WTC11 (cell line): ENCODE data around the gene SSH2. TPM values are rescaled to one million over a fixed set of nuclear protein-coding genes. Genes with fewer than 3 reads are reported as not detected.

Experiments used
- ATAC-seq: fragments of 200-7000 bp; cut with Tn5 transposase; 2 replicates; pipeline ENCODE4 v1.10.0; 2021; ENCODE audit warnings: mild to moderate bottlenecking, moderate library complexity
- CTCF ChIA-PET: fragments of 300-600 bp; sonication (Branson Sonifier 250); formaldehyde crosslinking; loops from one replicate; lab custom pipeline; 2021; ENCODE audit warnings: antibody characterized with exemption; lab: Charles Lee
- POLR2A ChIA-PET: fragments of 350-600 bp; sonication (Branson Sonifier 250); formaldehyde crosslinking; loops from one replicate; lab custom pipeline; 2021; ENCODE audit warnings: antibody characterized with exemption; lab: Charles Lee
- DNase-seq: peaks from one replicate; pipeline ENCODE4 v3.0.0; 2021; ENCODE audit warnings: low spot score
- H3K27ac Mint-ChIP-seq: 2 replicates; pipeline ENCODE4 v1.8.0; 2021; ENCODE audit warnings: mixed read lengths
- H3K27me3 Mint-ChIP-seq: 2 replicates; pipeline ENCODE4 v1.8.0; 2021; ENCODE audit warnings: low read depth, mild to moderate bottlenecking, moderate library complexity, mixed read lengths
- H3K36me3 Mint-ChIP-seq: 2 replicates; pipeline ENCODE4 v1.8.0; 2021; ENCODE audit warnings: mixed read lengths
- H3K4me1 Mint-ChIP-seq: 2 replicates; pipeline ENCODE4 v1.8.0; 2022; ENCODE audit warnings: mixed read lengths
- H3K4me3 Mint-ChIP-seq: 2 replicates; pipeline ENCODE4 v1.8.0; 2021; ENCODE audit warnings: mild to moderate bottlenecking, moderate library complexity, mixed read lengths
- H3K9me3 Mint-ChIP-seq: 2 replicates; pipeline ENCODE4 v1.8.0; 2021; ENCODE audit warnings: mixed read lengths
- ATF1 ChIP-seq: sonication (generic); formaldehyde crosslinking; IDR thresholded peaks from 2 replicates; pipeline ENCODE4 v1.8.1; 2023; ENCODE audit warnings: mild to moderate bottlenecking, moderate library complexity, missing genetic modification reagents
- ATF3 ChIP-seq: sonication (generic); formaldehyde crosslinking; conservative IDR thresholded peaks from 2 replicates; pipeline ENCODE4 v1.8.1; 2022; ENCODE audit warnings: mild to moderate bottlenecking, missing genetic modification reagents
- E2F4 ChIP-seq: sonication (generic); formaldehyde crosslinking; IDR thresholded peaks from 2 replicates; pipeline ENCODE4 v1.8.1; 2022; ENCODE audit warnings: low read depth, mild to moderate bottlenecking, moderate library complexity, missing genetic modification reagents, borderline replicate concordance
- EMX1 ChIP-seq: fragments of 250-450 bp; sonication (Bioruptor Pico); IDR thresholded peaks from 2 replicates; pipeline ENCODE4 v1.8.0; 2021; ENCODE audit warnings: mild to moderate bottlenecking
- FOXP1 ChIP-seq: sonication (generic); formaldehyde crosslinking; IDR thresholded peaks from 2 replicates; pipeline ENCODE4 v1.8.0; 2022; ENCODE audit warnings: missing genetic modification reagents, mild to moderate bottlenecking, moderate library complexity, borderline replicate concordance
- GTF2I ChIP-seq: fragments of 250-450 bp; sonication (Bioruptor Pico); conservative IDR thresholded peaks from 2 replicates; pipeline ENCODE4 v1.4.0; 2021; ENCODE audit warnings: mild to moderate bottlenecking
- HMGA2 ChIP-seq: fragments of 250-450 bp; sonication (Bioruptor Pico); IDR thresholded peaks from 2 replicates; pipeline ENCODE4 v1.4.0; 2021; ENCODE audit warnings: mild to moderate bottlenecking, moderate library complexity
- NFATC4 ChIP-seq: fragments of 250-450 bp; sonication (Bioruptor Pico); IDR thresholded peaks from 2 replicates; pipeline ENCODE4 v1.9.0; 2021; ENCODE audit warnings: mild to moderate bottlenecking
- RORB ChIP-seq: fragments of 250-450 bp; sonication (Bioruptor Pico); IDR thresholded peaks from 2 replicates; pipeline ENCODE4 v1.9.0; 2021; ENCODE audit warnings: mild to moderate bottlenecking
- SMAD3 ChIP-seq: sonication (generic); formaldehyde crosslinking; IDR thresholded peaks from 2 replicates; pipeline ENCODE4 v1.8.0; 2022; ENCODE audit warnings: missing genetic modification reagents, mild to moderate bottlenecking, borderline replicate concordance
- SMAD4 ChIP-seq: sonication (generic); formaldehyde crosslinking; IDR thresholded peaks from 2 replicates; pipeline ENCODE4 v1.8.0; 2022; ENCODE audit warnings: mild to moderate bottlenecking, missing genetic modification reagents
- SOX15 ChIP-seq: fragments of 250-450 bp; sonication (Bioruptor Pico); IDR thresholded peaks from 2 replicates; pipeline ENCODE4 v1.9.0; 2021; ENCODE audit warnings: mild to moderate bottlenecking
- TEAD1 ChIP-seq: sonication (generic); formaldehyde crosslinking; IDR thresholded peaks from 2 replicates; pipeline ENCODE4 v1.8.0; 2022; ENCODE audit warnings: mild to moderate bottlenecking, missing genetic modification reagents
- ZNF121 ChIP-seq: sonication (generic); formaldehyde crosslinking; IDR thresholded peaks from 2 replicates; pipeline ENCODE4 v1.8.0; 2023; ENCODE audit warnings: missing genetic modification reagents
- ZNF219 ChIP-seq: sonication (generic); formaldehyde crosslinking; IDR thresholded peaks from 2 replicates; pipeline ENCODE4 v1.8.0; 2023; ENCODE audit warnings: missing genetic modification reagents, mild to moderate bottlenecking, borderline replicate concordance
- total RNA-seq: library from RNA; stranded (reverse); gene quantifications from 3 replicates; pipeline ENCODE4 v1.2.3, GENCODE V29; 2021
- TF ChIP-seq, protein P1 (sequence below): fragments of 200-600 bp; IDR thresholded peaks from 2 replicates; pipeline ENCODE4 v1.8.0; 2022; ENCODE audit warnings: antibody characterized with exemption
- TF ChIP-seq, protein P2 (sequence below): sonication (generic); formaldehyde crosslinking; IDR thresholded peaks from 2 replicates; pipeline ENCODE4 v1.8.1; 2022; ENCODE audit warnings: mild to moderate bottlenecking, missing genetic modification reagents, moderate library complexity, borderline replicate concordance
- TF ChIP-seq, protein P3 (sequence below): sonication (generic); formaldehyde crosslinking; IDR thresholded peaks from 2 replicates; pipeline ENCODE4 v1.8.1; 2023; ENCODE audit warnings: mild to moderate bottlenecking, missing genetic modification reagents, moderate library complexity
- TF ChIP-seq, protein P4 (sequence below): sonication (generic); formaldehyde crosslinking; IDR thresholded peaks from 2 replicates; pipeline ENCODE4 v1.8.0; 2022; ENCODE audit warnings: mild to moderate bottlenecking, missing genetic modification reagents
- TF ChIP-seq, protein P5 (sequence below): sonication (generic); formaldehyde crosslinking; conservative IDR thresholded peaks from 2 replicates; pipeline ENCODE4 v1.8.1; 2023; ENCODE audit warnings: mild to moderate bottlenecking, low read depth, missing genetic modification reagents, moderate library complexity
- TF ChIP-seq, protein P6 (sequence below): sonication (generic); formaldehyde crosslinking; IDR thresholded peaks from 2 replicates; pipeline ENCODE4 v1.8.1; 2023; ENCODE audit warnings: mild to moderate bottlenecking, missing genetic modification reagents

The SSH2 gene
- total RNA-seq, 1 experiment from 2014 or later: 14.3 TPM

DNA sequence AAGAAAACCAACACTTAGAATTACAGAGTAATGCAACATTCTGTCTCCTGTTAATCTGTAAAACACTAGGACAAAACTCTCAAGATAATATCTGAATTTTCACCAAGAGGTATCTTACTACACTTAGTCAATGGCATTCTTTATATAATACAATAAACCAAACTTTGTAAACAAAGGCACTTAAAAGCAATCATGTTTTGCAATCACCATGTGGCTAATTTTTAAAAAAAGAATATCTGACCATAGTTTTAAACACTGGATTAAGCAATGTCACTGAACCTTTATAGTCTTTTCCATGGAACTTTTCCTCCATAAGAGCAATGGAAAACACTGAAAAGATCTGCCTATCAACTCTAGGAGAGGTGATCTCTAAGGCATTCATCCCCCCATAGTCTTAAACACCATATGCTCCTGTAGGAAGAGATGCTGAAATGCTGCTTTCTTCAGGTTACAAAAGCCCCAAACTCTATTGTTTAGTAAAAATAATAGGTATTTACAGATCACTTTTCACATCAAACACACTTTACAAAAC, 163.2 kb downstream of the SSH2 start:
- Mint-ChIP-seq H3K27ac (no peak overlapping the region), H3K27me3 (no peaks in the 10 kb centered on the region), H3K4me3 (no peak overlapping the region), H3K36me3 (no peaks in the 10 kb centered on the region), H3K9me3 (no peaks in the 10 kb centered on the region), H3K4me1 (peaks cover 11% of the 10 kb centered on the region)
- ChIA-PET CTCF (no interaction called here), POLR2A (no interaction called here)
- TF ChIP-seq ATF1 (no peak), NFATC4 (CRISPR knock-in tag) (no peak), GTF2I (CRISPR knock-in tag) (no peak), RORB (CRISPR knock-in tag) (no peak), HMGA2 (CRISPR knock-in tag) (no peak), EMX1 (CRISPR knock-in tag) (no peak)
- TF ChIP-seq, protein P1, sequence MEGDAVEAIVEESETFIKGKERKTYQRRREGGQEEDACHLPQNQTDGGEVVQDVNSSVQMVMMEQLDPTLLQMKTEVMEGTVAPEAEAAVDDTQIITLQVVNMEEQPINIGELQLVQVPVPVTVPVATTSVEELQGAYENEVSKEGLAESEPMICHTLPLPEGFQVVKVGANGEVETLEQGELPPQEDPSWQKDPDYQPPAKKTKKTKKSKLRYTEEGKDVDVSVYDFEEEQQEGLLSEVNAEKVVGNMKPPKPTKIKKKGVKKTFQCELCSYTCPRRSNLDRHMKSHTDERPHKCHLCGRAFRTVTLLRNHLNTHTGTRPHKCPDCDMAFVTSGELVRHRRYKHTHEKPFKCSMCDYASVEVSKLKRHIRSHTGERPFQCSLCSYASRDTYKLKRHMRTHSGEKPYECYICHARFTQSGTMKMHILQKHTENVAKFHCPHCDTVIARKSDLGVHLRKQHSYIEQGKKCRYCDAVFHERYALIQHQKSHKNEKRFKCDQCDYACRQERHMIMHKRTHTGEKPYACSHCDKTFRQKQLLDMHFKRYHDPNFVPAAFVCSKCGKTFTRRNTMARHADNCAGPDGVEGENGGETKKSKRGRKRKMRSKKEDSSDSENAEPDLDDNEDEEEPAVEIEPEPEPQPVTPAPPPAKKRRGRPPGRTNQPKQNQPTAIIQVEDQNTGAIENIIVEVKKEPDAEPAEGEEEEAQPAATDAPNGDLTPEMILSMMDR: no peak
- TF ChIP-seq, protein P2, sequence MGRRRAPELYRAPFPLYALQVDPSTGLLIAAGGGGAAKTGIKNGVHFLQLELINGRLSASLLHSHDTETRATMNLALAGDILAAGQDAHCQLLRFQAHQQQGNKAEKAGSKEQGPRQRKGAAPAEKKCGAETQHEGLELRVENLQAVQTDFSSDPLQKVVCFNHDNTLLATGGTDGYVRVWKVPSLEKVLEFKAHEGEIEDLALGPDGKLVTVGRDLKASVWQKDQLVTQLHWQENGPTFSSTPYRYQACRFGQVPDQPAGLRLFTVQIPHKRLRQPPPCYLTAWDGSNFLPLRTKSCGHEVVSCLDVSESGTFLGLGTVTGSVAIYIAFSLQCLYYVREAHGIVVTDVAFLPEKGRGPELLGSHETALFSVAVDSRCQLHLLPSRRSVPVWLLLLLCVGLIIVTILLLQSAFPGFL (CRISPR knock-in tag): no peak
- ATAC-seq: no peak
- DNase-seq: no peak

- Mint-ChIP-seq H3K4me1 (peaks cover 17% of the 10 kb centered on the region), H3K36me3 (no peaks in the 10 kb centered on the region), H3K27me3 (peaks cover 13% of the 10 kb centered on the region), H3K9me3 (no peaks in the 10 kb centered on the region), H3K4me3 (no peak overlapping the region), H3K27ac (no peak overlapping the region)
- DNase-seq: no peak
- POLR2A ChIA-PET: no interaction called here
- ATAC-seq: no peak
- CTCF ChIA-PET: interaction anchor here (1.4 kb wide), 1 partner anchor 147 kb away, joined by 5 read pairs; no protein-coding TSS in a partner anchor
- TF ChIP-seq FOXP1 (CRISPR knock-in tag): no peak
- no peak for TF ChIP-seq ZNF219 (CRISPR knock-in tag)
- TF ChIP-seq ATF3 (CRISPR knock-in tag): no peak
- TF ChIP-seq ZNF121 (CRISPR knock-in tag): no peak
- TF ChIP-seq, protein P3, sequence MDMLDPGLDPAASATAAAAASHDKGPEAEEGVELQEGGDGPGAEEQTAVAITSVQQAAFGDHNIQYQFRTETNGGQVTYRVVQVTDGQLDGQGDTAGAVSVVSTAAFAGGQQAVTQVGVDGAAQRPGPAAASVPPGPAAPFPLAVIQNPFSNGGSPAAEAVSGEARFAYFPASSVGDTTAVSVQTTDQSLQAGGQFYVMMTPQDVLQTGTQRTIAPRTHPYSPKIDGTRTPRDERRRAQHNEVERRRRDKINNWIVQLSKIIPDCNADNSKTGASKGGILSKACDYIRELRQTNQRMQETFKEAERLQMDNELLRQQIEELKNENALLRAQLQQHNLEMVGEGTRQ (CRISPR knock-in tag): no peak
- TF ChIP-seq SMAD3 (CRISPR knock-in tag): no peak
- TF ChIP-seq SMAD4 (CRISPR knock-in tag): no peak
- TF ChIP-seq SOX15 (CRISPR knock-in tag): no peak
- TF ChIP-seq, protein P4, sequence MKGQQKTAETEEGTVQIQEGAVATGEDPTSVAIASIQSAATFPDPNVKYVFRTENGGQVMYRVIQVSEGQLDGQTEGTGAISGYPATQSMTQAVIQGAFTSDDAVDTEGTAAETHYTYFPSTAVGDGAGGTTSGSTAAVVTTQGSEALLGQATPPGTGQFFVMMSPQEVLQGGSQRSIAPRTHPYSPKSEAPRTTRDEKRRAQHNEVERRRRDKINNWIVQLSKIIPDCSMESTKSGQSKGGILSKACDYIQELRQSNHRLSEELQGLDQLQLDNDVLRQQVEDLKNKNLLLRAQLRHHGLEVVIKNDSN (CRISPR knock-in tag): no peak
- TF ChIP-seq, protein P5, sequence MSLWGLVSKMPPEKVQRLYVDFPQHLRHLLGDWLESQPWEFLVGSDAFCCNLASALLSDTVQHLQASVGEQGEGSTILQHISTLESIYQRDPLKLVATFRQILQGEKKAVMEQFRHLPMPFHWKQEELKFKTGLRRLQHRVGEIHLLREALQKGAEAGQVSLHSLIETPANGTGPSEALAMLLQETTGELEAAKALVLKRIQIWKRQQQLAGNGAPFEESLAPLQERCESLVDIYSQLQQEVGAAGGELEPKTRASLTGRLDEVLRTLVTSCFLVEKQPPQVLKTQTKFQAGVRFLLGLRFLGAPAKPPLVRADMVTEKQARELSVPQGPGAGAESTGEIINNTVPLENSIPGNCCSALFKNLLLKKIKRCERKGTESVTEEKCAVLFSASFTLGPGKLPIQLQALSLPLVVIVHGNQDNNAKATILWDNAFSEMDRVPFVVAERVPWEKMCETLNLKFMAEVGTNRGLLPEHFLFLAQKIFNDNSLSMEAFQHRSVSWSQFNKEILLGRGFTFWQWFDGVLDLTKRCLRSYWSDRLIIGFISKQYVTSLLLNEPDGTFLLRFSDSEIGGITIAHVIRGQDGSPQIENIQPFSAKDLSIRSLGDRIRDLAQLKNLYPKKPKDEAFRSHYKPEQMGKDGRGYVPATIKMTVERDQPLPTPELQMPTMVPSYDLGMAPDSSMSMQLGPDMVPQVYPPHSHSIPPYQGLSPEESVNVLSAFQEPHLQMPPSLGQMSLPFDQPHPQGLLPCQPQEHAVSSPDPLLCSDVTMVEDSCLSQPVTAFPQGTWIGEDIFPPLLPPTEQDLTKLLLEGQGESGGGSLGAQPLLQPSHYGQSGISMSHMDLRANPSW (CRISPR knock-in tag): no peak
- TF ChIP-seq TEAD1 (CRISPR knock-in tag): no peak
- TF ChIP-seq, protein P6, sequence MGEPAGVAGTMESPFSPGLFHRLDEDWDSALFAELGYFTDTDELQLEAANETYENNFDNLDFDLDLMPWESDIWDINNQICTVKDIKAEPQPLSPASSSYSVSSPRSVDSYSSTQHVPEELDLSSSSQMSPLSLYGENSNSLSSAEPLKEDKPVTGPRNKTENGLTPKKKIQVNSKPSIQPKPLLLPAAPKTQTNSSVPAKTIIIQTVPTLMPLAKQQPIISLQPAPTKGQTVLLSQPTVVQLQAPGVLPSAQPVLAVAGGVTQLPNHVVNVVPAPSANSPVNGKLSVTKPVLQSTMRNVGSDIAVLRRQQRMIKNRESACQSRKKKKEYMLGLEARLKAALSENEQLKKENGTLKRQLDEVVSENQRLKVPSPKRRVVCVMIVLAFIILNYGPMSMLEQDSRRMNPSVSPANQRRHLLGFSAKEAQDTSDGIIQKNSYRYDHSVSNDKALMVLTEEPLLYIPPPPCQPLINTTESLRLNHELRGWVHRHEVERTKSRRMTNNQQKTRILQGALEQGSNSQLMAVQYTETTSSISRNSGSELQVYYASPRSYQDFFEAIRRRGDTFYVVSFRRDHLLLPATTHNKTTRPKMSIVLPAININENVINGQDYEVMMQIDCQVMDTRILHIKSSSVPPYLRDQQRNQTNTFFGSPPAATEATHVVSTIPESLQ (CRISPR knock-in tag): no peak
- TF ChIP-seq, protein P1: no peak
- no peak for TF ChIP-seq E2F4 (CRISPR knock-in tag)
These were observed 165.3 kb downstream of the SSH2 start for GRCh38 chr17:29764748-29765147.
